ENCODE results near the gene SFI1. TPM values are rescaled to one million over a fixed set of nuclear protein-coding genes. Genes with fewer than 3 reads are reported as not detected.

The SFI1 gene
- total RNA-seq, 1 experiment from 2014 or later = 53.1 TPM

DNA sequence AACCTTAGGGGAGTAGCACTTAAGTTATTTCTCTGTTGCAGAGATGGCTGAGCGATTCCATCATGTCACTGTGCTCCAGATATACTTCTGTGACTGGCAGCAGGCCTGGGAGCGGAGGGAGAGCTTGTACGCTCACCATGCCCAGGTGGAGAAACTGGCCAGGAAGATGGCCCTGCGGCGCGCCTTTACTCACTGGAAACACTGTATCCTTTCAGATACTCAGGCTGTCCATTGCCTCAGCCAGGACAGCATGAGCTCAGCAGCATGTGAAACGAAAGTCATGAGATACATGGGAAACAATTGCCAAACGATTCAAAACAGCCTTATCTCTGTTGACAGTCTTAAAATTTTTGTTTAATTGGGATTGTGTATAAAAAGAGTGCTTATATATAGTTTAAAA is 78.9 kb downstream of the SFI1 start (continued):
- TF ChIP-seq, protein P1, sequence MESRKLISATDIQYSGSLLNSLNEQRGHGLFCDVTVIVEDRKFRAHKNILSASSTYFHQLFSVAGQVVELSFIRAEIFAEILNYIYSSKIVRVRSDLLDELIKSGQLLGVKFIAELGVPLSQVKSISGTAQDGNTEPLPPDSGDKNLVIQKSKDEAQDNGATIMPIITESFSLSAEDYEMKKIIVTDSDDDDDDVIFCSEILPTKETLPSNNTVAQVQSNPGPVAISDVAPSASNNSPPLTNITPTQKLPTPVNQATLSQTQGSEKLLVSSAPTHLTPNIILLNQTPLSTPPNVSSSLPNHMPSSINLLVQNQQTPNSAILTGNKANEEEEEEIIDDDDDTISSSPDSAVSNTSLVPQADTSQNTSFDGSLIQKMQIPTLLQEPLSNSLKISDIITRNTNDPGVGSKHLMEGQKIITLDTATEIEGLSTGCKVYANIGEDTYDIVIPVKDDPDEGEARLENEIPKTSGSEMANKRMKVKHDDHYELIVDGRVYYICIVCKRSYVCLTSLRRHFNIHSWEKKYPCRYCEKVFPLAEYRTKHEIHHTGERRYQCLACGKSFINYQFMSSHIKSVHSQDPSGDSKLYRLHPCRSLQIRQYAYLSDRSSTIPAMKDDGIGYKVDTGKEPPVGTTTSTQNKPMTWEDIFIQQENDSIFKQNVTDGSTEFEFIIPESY (IDR thresholded peaks at IDR 0.05; ENCODE audit: extremely low read depth, insufficient replicate concordance, low read length) = no peak
- no peak for TF ChIP-seq EGR1 (IDR thresholded peaks at IDR 0.05; ENCODE audit: low read depth)

- ATAC-seq (no peak), DNase-seq (ENCODE audit: low read depth, low spot score) (no peak)
- Histone ChIP-seq H2AFZ (ENCODE audit: low read depth, low read length, poor library complexity, severe bottlenecking) (no peak overlapping the region), H4K20me1 (ENCODE audit: insufficient read depth) (no peaks in the 10 kb centered on the region), H3K4me1 (ENCODE audit: control insufficient read depth in 1 of 2, insufficient read depth in 2 of 2, low read length in 2 of 2) (no peaks in the 10 kb centered on the region), H3K36me3 (ENCODE audit: control insufficient read depth in 1 of 2, insufficient read depth in 2 of 2, low read length in 2 of 2) (peaks cover 7 to 9% of the 10 kb centered on the region in 2 experiments), H3K27me3 (ENCODE audit: insufficient read depth, low read length) (no peaks in the 10 kb centered on the region), H3K27ac (ENCODE audit: low read depth, low read length) (no peak overlapping the region), H3K9ac (ENCODE audit: low read length) (no peak overlapping the region), H3K9me3 (ENCODE audit: control insufficient read depth in 1 of 2, insufficient read depth in 1 of 2, low read depth in 1 of 2, low read length in 2 of 2) (no peaks in the 10 kb centered on the region), H3K4me2 (ENCODE audit: low read length) (no peak overlapping the region), H3K4me3 (replicated peaks in 1 of 2; ENCODE audit: low read depth in 1 of 2, low read length in 2 of 2) (no peak overlapping the region), H3K79me2 (ENCODE audit: insufficient read depth, low read length) (no peaks in the 10 kb centered on the region), H3K9me2 (ENCODE audit: insufficient read depth) (no peaks in the 10 kb centered on the region)
- CTCF ChIA-PET = no interaction called here
- intact Hi-C loops (cut with micrococcal nuclease) = no loop called here
- RAD21 ChIA-PET (ENCODE audit: low non-redundant PET in 1 of 2, low total read pairs in 2 of 2, uncharacterized antibody in 2 of 2, unreplicated experiment in 2 of 2) = no interaction called here
- POLR2A ChIA-PET = no interaction called here
- TF ChIP-seq JUND (IDR thresholded peaks at IDR 0.05) = no peak
- no peak for TF ChIP-seq POLR2AphosphoS5 (IDR thresholded peaks at IDR 0.05; ENCODE audit: low read depth, low read length)
- no peak for TF ChIP-seq CEBPB (IDR thresholded peaks at IDR 0.05; ENCODE audit: low read depth)
- TF ChIP-seq, protein P1 (IDR thresholded peaks at IDR 0.05; ENCODE audit: extremely low read depth, insufficient replicate concordance, low read length) = no peak
- no peak for TF ChIP-seq YY1 (IDR thresholded peaks at IDR 0.05; ENCODE audit: extremely low read depth, insufficient replicate concordance, low read depth, low read length)
- BruUV-seq (replicated peaks) = no TSS peak
Observed at GRCh38 chr22:31577711-31578110, 81.4 kb downstream of the SFI1 start.

Measured in HCT116 (cell line).